ENCODE results near the gene PPP4R3B. TPM values are rescaled to one million over a fixed set of nuclear protein-coding genes. Genes with fewer than 3 reads are reported as not detected.
"Not testable (repeated sequence)": the region's sequence is repeated elsewhere in the genome, so short reads cannot be mapped to it uniquely, and the experiment has no call there.

The PPP4R3B gene
- total RNA-seq, 1 donor from 2014 or later, result 38.2 TPM

DNA sequence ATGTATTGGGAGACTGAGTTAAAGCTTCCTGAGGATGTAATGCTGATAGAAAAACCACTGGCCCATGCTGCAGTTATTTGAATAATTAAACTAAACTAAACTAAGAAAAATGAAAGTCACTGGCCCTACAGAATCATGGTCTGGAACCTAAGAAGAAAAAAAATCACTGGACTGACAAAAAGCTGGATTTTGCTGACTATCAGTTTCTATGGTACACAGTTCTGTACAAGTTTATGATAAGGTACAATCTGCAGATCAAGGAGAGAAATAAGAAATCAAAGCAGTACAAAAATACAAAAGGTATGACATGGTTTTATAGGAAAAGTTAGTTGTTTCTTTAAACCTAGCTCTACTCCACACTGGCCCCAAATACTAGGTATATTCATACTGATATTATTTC lies 15.6 kb downstream of the PPP4R3B start:
- H3K4me3 Mint-ChIP-seq (ENCODE audit: unreplicated experiment), result no peak overlapping the region
- H3K27me3 ChIP-seq (ENCODE audit: insufficient read depth, low read length), result no peaks in the 10 kb centered on the region
- H3K27ac ChIP-seq (ENCODE audit: low read depth, low read length), result no peak overlapping the region
- no peak overlapping the region for H3K4me3 ChIP-seq (ENCODE audit: insufficient read depth, low read depth, low read length)
- no peaks in the 10 kb centered on the region for H3K9me3 ChIP-seq (ENCODE audit: insufficient read depth, low read depth, low read length)
- peaks cover 16% of the 10 kb centered on the region for H3K36me3 ChIP-seq (ENCODE audit: insufficient read depth, low read length)
- no peaks in the 10 kb centered on the region for H3K9me3 Mint-ChIP-seq (ENCODE audit: unreplicated experiment)
- H4K20me1 ChIP-seq (ENCODE audit: insufficient read depth, low read length), result peaks cover 21% of the 10 kb centered on the region
- DNase-seq (ENCODE audit: low read depth), result no peak
- H3K27me3 Mint-ChIP-seq (ENCODE audit: low read depth, unreplicated experiment), result no peaks in the 10 kb centered on the region
- H3K79me2 ChIP-seq (ENCODE audit: insufficient read depth, low read length), result peaks cover 69% of the 10 kb centered on the region
- peaks cover 2% of the 10 kb centered on the region for H3K4me1 Mint-ChIP-seq (ENCODE audit: low read depth, unreplicated experiment)
- H3K27ac Mint-ChIP-seq (ENCODE audit: unreplicated experiment), result no peak overlapping the region
- H2AFZ ChIP-seq (ENCODE audit: low read depth, low read length), result no peak overlapping the region
- no peaks in the 10 kb centered on the region for H3K4me1 ChIP-seq (ENCODE audit: insufficient read depth, low read length)
- no peak for FAIRE-seq
- TF ChIP-seq, protein P1, sequence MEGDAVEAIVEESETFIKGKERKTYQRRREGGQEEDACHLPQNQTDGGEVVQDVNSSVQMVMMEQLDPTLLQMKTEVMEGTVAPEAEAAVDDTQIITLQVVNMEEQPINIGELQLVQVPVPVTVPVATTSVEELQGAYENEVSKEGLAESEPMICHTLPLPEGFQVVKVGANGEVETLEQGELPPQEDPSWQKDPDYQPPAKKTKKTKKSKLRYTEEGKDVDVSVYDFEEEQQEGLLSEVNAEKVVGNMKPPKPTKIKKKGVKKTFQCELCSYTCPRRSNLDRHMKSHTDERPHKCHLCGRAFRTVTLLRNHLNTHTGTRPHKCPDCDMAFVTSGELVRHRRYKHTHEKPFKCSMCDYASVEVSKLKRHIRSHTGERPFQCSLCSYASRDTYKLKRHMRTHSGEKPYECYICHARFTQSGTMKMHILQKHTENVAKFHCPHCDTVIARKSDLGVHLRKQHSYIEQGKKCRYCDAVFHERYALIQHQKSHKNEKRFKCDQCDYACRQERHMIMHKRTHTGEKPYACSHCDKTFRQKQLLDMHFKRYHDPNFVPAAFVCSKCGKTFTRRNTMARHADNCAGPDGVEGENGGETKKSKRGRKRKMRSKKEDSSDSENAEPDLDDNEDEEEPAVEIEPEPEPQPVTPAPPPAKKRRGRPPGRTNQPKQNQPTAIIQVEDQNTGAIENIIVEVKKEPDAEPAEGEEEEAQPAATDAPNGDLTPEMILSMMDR (IDR thresholded peaks at IDR 0.05; ENCODE audit: insufficient read depth, low read depth, low read length), result no peak
- TF ChIP-seq EZH2 (IDR thresholded peaks at IDR 0.05; ENCODE audit: insufficient read depth, low read length), result no peak
- no peak overlapping the region for H3K9ac ChIP-seq (ENCODE audit: low read length)
- peaks cover 3% of the 10 kb centered on the region for H3K36me3 Mint-ChIP-seq (ENCODE audit: low read depth, unreplicated experiment)
- H3K4me2 ChIP-seq (ENCODE audit: low read length), result no peak overlapping the region

DNA sequence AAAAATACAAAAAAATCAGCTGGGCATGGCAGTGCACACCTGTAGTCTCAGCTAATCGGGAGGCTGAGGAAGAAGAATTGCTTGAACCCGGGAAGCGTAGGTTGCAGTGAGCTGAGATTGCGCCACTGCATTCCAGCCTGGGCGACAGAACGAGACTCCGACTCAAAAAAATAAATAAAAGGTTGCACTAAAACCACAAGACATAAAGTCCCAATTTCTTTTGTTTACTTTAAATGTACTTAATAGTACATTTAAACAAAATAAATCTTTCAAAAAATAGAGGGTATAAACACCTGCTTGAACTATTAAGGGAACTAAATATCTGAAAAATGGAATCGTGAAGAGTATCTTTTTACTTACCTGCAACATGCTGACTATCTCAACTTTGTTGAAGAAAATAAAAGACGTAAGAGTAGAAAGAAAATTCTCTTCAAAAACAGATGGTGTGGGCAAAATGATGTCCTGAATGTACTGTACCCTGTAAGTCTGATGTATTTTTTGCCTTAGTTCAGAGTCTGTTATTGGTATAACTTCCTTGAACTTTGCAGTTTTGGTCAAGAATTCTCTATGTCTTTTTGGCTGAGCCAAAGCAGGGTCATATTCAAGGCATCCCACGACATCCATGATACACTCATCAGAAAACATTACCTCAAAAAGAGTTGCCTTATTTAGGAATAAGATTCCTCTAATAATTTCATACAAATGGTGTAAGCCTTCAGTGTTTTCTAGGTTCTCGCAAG lies 19.2 kb downstream of the PPP4R3B start:
- FAIRE-seq, result no peak
- H3K36me3 ChIP-seq (ENCODE audit: insufficient read depth, low read length), result peaks cover 16% of the 10 kb centered on the region
- H3K27ac Mint-ChIP-seq (ENCODE audit: unreplicated experiment), result no peak overlapping the region

DNA sequence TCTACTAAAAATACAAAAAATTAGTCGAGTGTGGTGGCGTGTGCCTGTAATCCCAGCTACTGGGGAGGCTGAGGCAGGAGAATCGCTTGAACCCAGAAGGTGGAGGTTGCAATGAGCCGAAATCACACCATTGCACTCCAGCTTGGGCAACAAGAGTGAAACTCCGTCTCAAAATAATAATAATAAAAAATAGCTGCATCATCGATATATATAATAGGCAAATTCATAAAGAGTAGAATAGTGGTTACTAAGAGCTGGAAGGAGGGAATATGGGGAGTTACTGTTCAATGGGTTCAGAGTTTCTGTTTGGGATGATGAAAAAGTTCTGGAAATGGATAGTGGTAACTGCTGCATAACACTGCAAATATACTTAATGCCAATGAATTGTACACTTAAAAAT lies 20.6 kb downstream of the PPP4R3B start:
- not testable (repeated sequence) for H3K4me3 Mint-ChIP-seq (ENCODE audit: unreplicated experiment); H3K4me2 ChIP-seq (ENCODE audit: low read length); H3K27me3 ChIP-seq (ENCODE audit: insufficient read depth, low read length); DNase-seq (ENCODE audit: low read depth); H3K36me3 ChIP-seq (ENCODE audit: insufficient read depth, low read length); H3K4me3 ChIP-seq (ENCODE audit: insufficient read depth, low read depth, low read length); H3K4me1 ChIP-seq (ENCODE audit: insufficient read depth, low read length); H3K27ac Mint-ChIP-seq (ENCODE audit: unreplicated experiment); H3K4me1 Mint-ChIP-seq (ENCODE audit: low read depth, unreplicated experiment); H3K9me3 Mint-ChIP-seq (ENCODE audit: unreplicated experiment); FAIRE-seq; H3K27ac ChIP-seq (ENCODE audit: low read depth, low read length); H2AFZ ChIP-seq (ENCODE audit: low read depth, low read length); H3K9me3 ChIP-seq (ENCODE audit: insufficient read depth, low read depth, low read length); H3K27me3 Mint-ChIP-seq (ENCODE audit: low read depth, unreplicated experiment); H3K9ac ChIP-seq (ENCODE audit: low read length); H3K36me3 Mint-ChIP-seq (ENCODE audit: low read depth, unreplicated experiment)
- Histone ChIP-seq H4K20me1 (ENCODE audit: insufficient read depth, low read length) (peaks cover 14% of the 10 kb centered on the region), H3K79me2 (ENCODE audit: insufficient read depth, low read length) (peaks cover 37% of the 10 kb centered on the region)

More for the DNA sequence above, 19.2 kb downstream of the PPP4R3B start:
- H3K4me2 ChIP-seq (ENCODE audit: low read length), result no peak overlapping the region
- peaks cover 20% of the 10 kb centered on the region for H4K20me1 ChIP-seq (ENCODE audit: insufficient read depth, low read length)
- DNase-seq (ENCODE audit: low read depth), result no peak
- no peak overlapping the region for H2AFZ ChIP-seq (ENCODE audit: low read depth, low read length)
- Mint-ChIP-seq H3K27me3 (ENCODE audit: low read depth, unreplicated experiment) (no peaks in the 10 kb centered on the region), H3K9me3 (ENCODE audit: unreplicated experiment) (no peaks in the 10 kb centered on the region), H3K36me3 (ENCODE audit: low read depth, unreplicated experiment) (peaks cover 3% of the 10 kb centered on the region), H3K4me1 (ENCODE audit: low read depth, unreplicated experiment) (no peaks in the 10 kb centered on the region), H3K4me3 (ENCODE audit: unreplicated experiment) (no peak overlapping the region)
- peaks cover 48% of the 10 kb centered on the region for H3K79me2 ChIP-seq (ENCODE audit: insufficient read depth, low read length)
- no peak overlapping the region for H3K27ac ChIP-seq (ENCODE audit: low read depth, low read length)
- H3K9ac ChIP-seq (ENCODE audit: low read length), result no peak overlapping the region
- no peak for TF ChIP-seq EZH2 (IDR thresholded peaks at IDR 0.05; ENCODE audit: insufficient read depth, low read length)
- TF ChIP-seq, protein P1 (IDR thresholded peaks at IDR 0.05; ENCODE audit: insufficient read depth, low read depth, low read length), result no peak
- H3K27me3 ChIP-seq (ENCODE audit: insufficient read depth, low read length), result no peaks in the 10 kb centered on the region
- H3K4me1 ChIP-seq (ENCODE audit: insufficient read depth, low read length), result no peaks in the 10 kb centered on the region
- H3K9me3 ChIP-seq (ENCODE audit: insufficient read depth, low read depth, low read length), result no peaks in the 10 kb centered on the region
- no peak overlapping the region for H3K4me3 ChIP-seq (ENCODE audit: insufficient read depth, low read depth, low read length)

Measured in astrocyte (in vitro differentiated cells and primary cell).